Osteocyte (in vitro differentiated cells): Measurements from ENCODE around the gene UBE2G2. TPM values are rescaled to one million over a fixed set of nuclear protein-coding genes. Genes with fewer than 3 reads are reported as not detected.
A peak's percentile ranks its signal among the peaks of the same experiment; 100 is the strongest.

ENCODE experiments used
- DNase-seq: peaks from one replicate; pipeline ENCODE4 v3.0.0; 2021; ENCODE audit warnings: mixed read lengths; ENCODE audit not compliant: unreplicated experiment; ENCODE audit errors: extremely low spot score
- H3K27ac Mint-ChIP-seq: one replicate; pipeline ENCODE4 v1.8.0; 2021; ENCODE audit warnings: mild to moderate bottlenecking, mixed read lengths; ENCODE audit not compliant: unreplicated experiment
- H3K27me3 Mint-ChIP-seq: one replicate; pipeline ENCODE4 v1.8.0; 2021; ENCODE audit warnings: mixed read lengths; ENCODE audit not compliant: unreplicated experiment
- H3K36me3 Mint-ChIP-seq: one replicate; pipeline ENCODE4 v1.8.0; 2021; ENCODE audit warnings: mixed read lengths; ENCODE audit not compliant: unreplicated experiment
- H3K4me1 Mint-ChIP-seq: one replicate; pipeline ENCODE4 v1.8.0; 2021; ENCODE audit warnings: mixed read lengths; ENCODE audit not compliant: unreplicated experiment
- H3K4me3 Mint-ChIP-seq: one replicate; pipeline ENCODE4 v1.8.0; 2021; ENCODE audit warnings: mild to moderate bottlenecking, moderate library complexity, mixed read lengths; ENCODE audit not compliant: unreplicated experiment
- H3K9me3 Mint-ChIP-seq: one replicate; pipeline ENCODE4 v1.8.0; 2021; ENCODE audit warnings: mixed read lengths; ENCODE audit not compliant: unreplicated experiment
- CTCF ChIP-seq: fragments of 200-600 bp; sonication (generic); IDR thresholded peaks from 2 replicates; pipeline ENCODE4 v1.5.0; 2021; ENCODE audit warnings: antibody characterized with exemption, mild to moderate bottlenecking, moderate library complexity
- total RNA-seq: library from RNA; stranded (reverse); gene quantifications from 2 replicates; pipeline ENCODE4 v1.2.1, GENCODE V29; 2021

The UBE2G2 gene
- total RNA-seq, 1 donor from 2014 or later: 78.7 TPM

GRCh38 chr21:44802396-44803153, 955 bp upstream of the UBE2G2 start:
- Mint-ChIP-seq H3K27me3 (no peaks in the 10 kb centered on the region), H3K36me3 (peaks cover 17% of the 10 kb centered on the region), H3K27ac (peak overlapping the region; percentile 74), H3K4me1 (peaks cover 25% of the 10 kb centered on the region), H3K9me3 (no peaks in the 10 kb centered on the region), H3K4me3 (peak overlapping the region; percentile 94)
- no peak for TF ChIP-seq CTCF
- DNase-seq: no peak

- DNase-seq: no peak
- Mint-ChIP-seq H3K36me3 (peaks cover 20% of the 10 kb centered on the region), H3K27me3 (no peaks in the 10 kb centered on the region), H3K27ac (peak overlapping the region; percentile 64), H3K9me3 (no peaks in the 10 kb centered on the region), H3K4me3 (peak overlapping the region; percentile 94), H3K4me1 (peaks cover 25% of the 10 kb centered on the region)
- TF ChIP-seq CTCF: peak; percentile 48
Measured at GRCh38 chr21:44800971-44801467, 601 bp downstream of the UBE2G2 start.

GRCh38 chr21:44800103-44800502, 1.5 kb downstream of the UBE2G2 start:
- Mint-ChIP-seq H3K4me1 (peaks cover 25% of the 10 kb centered on the region), H3K4me3 (peak overlapping the region; percentile 94), H3K27me3 (no peaks in the 10 kb centered on the region), H3K27ac (no peak overlapping the region), H3K36me3 (peaks cover 13% of the 10 kb centered on the region), H3K9me3 (no peaks in the 10 kb centered on the region)
- peak; percentile 65 for TF ChIP-seq CTCF
- no peak for DNase-seq

DNA sequence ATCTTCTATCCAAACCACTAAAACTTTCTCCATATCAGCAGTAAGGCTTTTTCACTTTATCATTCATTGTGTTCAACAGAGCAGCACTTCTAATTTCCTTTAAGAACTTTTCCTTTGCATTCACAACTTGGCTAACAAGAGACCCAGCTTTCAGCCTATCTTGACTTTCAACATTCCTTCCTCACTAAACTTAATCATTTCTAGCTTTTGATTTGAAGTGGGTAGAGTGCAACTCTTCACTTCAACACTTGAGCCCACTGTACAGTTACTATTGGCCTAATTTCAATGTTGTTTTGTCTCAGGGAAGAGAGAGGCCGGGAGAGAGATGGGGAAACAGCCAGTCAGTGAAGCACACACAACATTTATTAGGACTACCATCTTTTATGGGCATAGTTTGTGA, 2.0 kb downstream of the UBE2G2 start:
- Mint-ChIP-seq H3K9me3 (no peaks in the 10 kb centered on the region), H3K27ac (no peak overlapping the region), H3K4me3 (peak overlapping the region; percentile 94), H3K27me3 (no peaks in the 10 kb centered on the region), H3K36me3 (peaks cover 10% of the 10 kb centered on the region), H3K4me1 (peaks cover 25% of the 10 kb centered on the region)
- TF ChIP-seq CTCF: no peak
- DNase-seq: no peak

- H3K36me3 Mint-ChIP-seq: peaks cover 10% of the 10 kb centered on the region
- H3K27ac Mint-ChIP-seq: no peak overlapping the region
- no peak overlapping the region for H3K4me3 Mint-ChIP-seq
- DNase-seq: no peak
- peaks cover 29% of the 10 kb centered on the region for H3K4me1 Mint-ChIP-seq
- H3K27me3 Mint-ChIP-seq: no peaks in the 10 kb centered on the region
- no peaks in the 10 kb centered on the region for H3K9me3 Mint-ChIP-seq
- TF ChIP-seq CTCF: no peak
Measured at GRCh38 chr21:44797775-44798174, 3.8 kb downstream of the UBE2G2 start.
